ENCODE results near the gene MED12L. TPM values are rescaled to one million over a fixed set of nuclear protein-coding genes. Genes with fewer than 3 reads are reported as not detected.

Gene MED12L
- total and polyA plus RNA-seq, 12 donors = 0.03 to 4.5 (median 0.71) TPM

GRCh38 chr3:151404316-151404715, 318.9 kb downstream of the MED12L start:
- 65 to 69% methylated on average over 1 of the region's 1 CpG for WGBS, 2 donors

GRCh38 chr3:151407928-151408327, 322.5 kb downstream of the MED12L start:
- no peak for TF ChIP-seq CTCF (IDR thresholded peaks at IDR 0.05)

More at GRCh38 chr3:151404316-151404715, 318.9 kb downstream of the MED12L start:
- Histone ChIP-seq H3K4me3 (no peak overlapping the region), H3K9me3 (no peaks in the 10 kb centered on the region), H3K27ac (no peak overlapping the region), H3K4me1 (peaks cover 0 to 15% (median 0%) of the 10 kb centered on the region in 9 donors), H3K27me3 (no peaks in the 10 kb centered on the region), H3K36me3 (no peaks in the 10 kb centered on the region)
- no peak for TF ChIP-seq CTCF (IDR thresholded peaks at IDR 0.05)
- DNase-seq = no peak
- ATAC-seq = no peak
- intact Hi-C loops (cut with DNase I) = no loop called here

GRCh38 chr3:151410891-151411559, 325.6 kb downstream of the MED12L start:
- Histone ChIP-seq H3K4me3 (no peak overlapping the region), H3K4me1 (no peaks in the 10 kb centered on the region), H3K36me3 (no peaks in the 10 kb centered on the region), H3K9me3 (peaks cover 0 to 4% (median 0%) of the 10 kb centered on the region in 11 donors), H3K27me3 (no peaks in the 10 kb centered on the region), H3K27ac (no peak overlapping the region)
- ATAC-seq = no peak
- no peak for TF ChIP-seq CTCF (IDR thresholded peaks at IDR 0.05)
- WGBS, 2 donors = 78 to 82% methylated on average over 9 of the region's 9 CpGs
- DNase-seq = no peak
- intact Hi-C loops (cut with DNase I) = no loop called here

More at GRCh38 chr3:151407928-151408327, 322.5 kb downstream of the MED12L start:
- Histone ChIP-seq H3K27ac (no peak overlapping the region), H3K36me3 (no peaks in the 10 kb centered on the region), H3K4me1 (peaks cover 0 to 15% (median 0%) of the 10 kb centered on the region in 9 donors), H3K27me3 (no peaks in the 10 kb centered on the region), H3K4me3 (no peak overlapping the region), H3K9me3 (peaks cover 0 to 3% (median 0%) of the 10 kb centered on the region in 11 donors)
- WGBS, 2 donors = 94 to 98% methylated on average over 2 of the region's 2 CpGs
- ATAC-seq (no peak), DNase-seq (no peak)
- intact Hi-C loops (cut with DNase I) = no loop called here

GRCh38 chr3:151412989-151413388, 327.5 kb downstream of the MED12L start:
- Histone ChIP-seq H3K4me3 (no peak overlapping the region), H3K27ac (no peak overlapping the region), H3K27me3 (no peaks in the 10 kb centered on the region), H3K4me1 (no peaks in the 10 kb centered on the region), H3K9me3 (peaks cover 0 to 4% (median 0%) of the 10 kb centered on the region in 11 donors), H3K36me3 (no peaks in the 10 kb centered on the region)
- ATAC-seq = no peak
- intact Hi-C loops (cut with DNase I) = no loop called here
- DNase-seq = no peak
- no peak for TF ChIP-seq CTCF (IDR thresholded peaks at IDR 0.05)
- WGBS, 2 donors = 78 to 88% methylated on average over 5 of the region's 5 CpGs

Measured in heart right ventricle (tissue), 16 donors.